Thoracic aorta (tissue), 2 donors: ENCODE data around the gene C1GALT1. TPM values are rescaled to one million over a fixed set of nuclear protein-coding genes. Genes with fewer than 3 reads are reported as not detected.

Source experiments
- ATAC-seq: fragments of 150-250 bp; one replicate; pipeline ENCODE4 v1.8.0; 2017; ENCODE audit warnings: low read depth; ENCODE audit not compliant: insufficient number of reproducible peaks, low FRiP score
- DNase-seq: peaks from one replicate; pipeline ENCODE4 v3.0.0-alpha.2; 2020; ENCODE audit warnings: low spot score
- H3K27ac ChIP-seq, 2 donors: fragments of 200-600 bp; sonication (generic); 1 replicate in 1 of 2; 2 replicates in 1 of 2; pipeline ENCODE4 v1.5.1; 2016; ENCODE audit warnings: mild to moderate bottlenecking in 2 of 2, moderate library complexity in 2 of 2
- H3K27me3 ChIP-seq: fragments of 200-600 bp; sonication (generic); replicated peaks from 2 replicates; pipeline ENCODE4 v1.6.0; 2016; ENCODE audit warnings: mild to moderate bottlenecking; ENCODE audit not compliant: insufficient read depth
- H3K36me3 ChIP-seq: fragments of 200-600 bp; sonication (generic); one replicate; pipeline ENCODE4 v1.5.1; 2016
- H3K4me1 ChIP-seq, 2 donors: fragments of 200-600 bp; sonication (generic); 1 replicate in 1 of 2; 2 replicates in 1 of 2; pipeline versions ENCODE4 v1.5.1 to v1.6.0; 2016; ENCODE audit warnings: low read depth in 2 of 2, mild to moderate bottlenecking in 1 of 2; ENCODE audit not compliant: control insufficient read depth in 1 of 2
- H3K4me3 ChIP-seq: fragments of 200-600 bp; sonication (generic); 2 replicates; pipeline ENCODE4 v1.5.1; 2016; ENCODE audit warnings: mild to moderate bottlenecking
- H3K9me3 ChIP-seq: fragments of 200-600 bp; sonication (generic); 2 replicates; pipeline ENCODE4 v1.5.1; 2016
- total RNA-seq, 2 donors: library from RNA; depleted of rRNA; stranded (reverse); fragments of >200 nt; gene quantifications; one replicate each; pipeline versions ENCODE4 v1.1.0 to v1.2.3, GENCODE V29; 2016
- TF ChIP-seq, protein P1 (sequence below): fragments of 200-600 bp; sonication (generic); IDR thresholded peaks from one replicate; pipeline ENCODE4 v1.5.1; 2019; ENCODE audit warnings: antibody characterized with exemption

The C1GALT1 gene
- total RNA-seq, 2 donors from 2014 or later, result 9.3 to 42.3 TPM

DNA sequence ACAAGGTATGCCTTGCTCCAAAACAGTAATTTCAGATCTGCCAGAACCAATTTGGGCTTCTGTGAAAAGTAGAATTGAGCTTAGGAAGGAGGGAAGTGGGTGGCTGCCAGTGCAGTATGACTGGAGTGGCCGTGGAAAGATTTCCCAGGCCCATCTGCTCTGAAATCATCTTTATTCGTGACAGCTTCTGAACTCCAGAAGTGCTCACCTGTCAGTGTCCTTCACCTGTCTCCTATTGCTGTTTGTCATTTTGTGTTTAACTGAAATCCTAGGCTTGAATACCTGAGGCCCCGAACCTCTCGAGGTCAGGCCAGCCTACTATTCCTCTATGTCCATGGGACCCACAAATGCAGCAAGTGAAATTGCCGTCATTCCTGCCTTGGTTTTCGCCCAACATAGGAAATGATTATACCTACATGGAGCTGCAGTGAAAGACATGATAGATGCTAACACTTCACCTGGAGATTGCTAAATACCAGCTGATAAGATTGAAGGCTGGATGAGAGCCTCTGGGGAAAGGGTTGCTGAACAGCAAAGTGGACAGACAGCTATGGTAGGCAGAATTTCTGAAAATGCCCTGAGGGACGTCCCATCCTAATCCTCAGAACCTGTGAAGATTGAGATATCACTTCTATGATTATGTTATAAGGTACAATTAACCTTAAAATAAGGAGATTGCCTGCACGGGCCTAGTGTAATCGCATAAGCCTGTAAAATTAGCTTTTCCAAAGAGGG is 82.1 kb downstream of the C1GALT1 start:
- ATAC-seq (no peak), DNase-seq (no peak)
- Histone ChIP-seq H3K4me3 (no peak overlapping the region), H3K36me3 (no peaks in the 10 kb centered on the region), H3K4me1 (peaks cover 0 to 9% of the 10 kb centered on the region in 2 donors), H3K9me3 (no peaks in the 10 kb centered on the region), H3K27ac (no peak overlapping the region), H3K27me3 (no peaks in the 10 kb centered on the region)
- TF ChIP-seq, protein P1, sequence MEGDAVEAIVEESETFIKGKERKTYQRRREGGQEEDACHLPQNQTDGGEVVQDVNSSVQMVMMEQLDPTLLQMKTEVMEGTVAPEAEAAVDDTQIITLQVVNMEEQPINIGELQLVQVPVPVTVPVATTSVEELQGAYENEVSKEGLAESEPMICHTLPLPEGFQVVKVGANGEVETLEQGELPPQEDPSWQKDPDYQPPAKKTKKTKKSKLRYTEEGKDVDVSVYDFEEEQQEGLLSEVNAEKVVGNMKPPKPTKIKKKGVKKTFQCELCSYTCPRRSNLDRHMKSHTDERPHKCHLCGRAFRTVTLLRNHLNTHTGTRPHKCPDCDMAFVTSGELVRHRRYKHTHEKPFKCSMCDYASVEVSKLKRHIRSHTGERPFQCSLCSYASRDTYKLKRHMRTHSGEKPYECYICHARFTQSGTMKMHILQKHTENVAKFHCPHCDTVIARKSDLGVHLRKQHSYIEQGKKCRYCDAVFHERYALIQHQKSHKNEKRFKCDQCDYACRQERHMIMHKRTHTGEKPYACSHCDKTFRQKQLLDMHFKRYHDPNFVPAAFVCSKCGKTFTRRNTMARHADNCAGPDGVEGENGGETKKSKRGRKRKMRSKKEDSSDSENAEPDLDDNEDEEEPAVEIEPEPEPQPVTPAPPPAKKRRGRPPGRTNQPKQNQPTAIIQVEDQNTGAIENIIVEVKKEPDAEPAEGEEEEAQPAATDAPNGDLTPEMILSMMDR, result no peak

DNA sequence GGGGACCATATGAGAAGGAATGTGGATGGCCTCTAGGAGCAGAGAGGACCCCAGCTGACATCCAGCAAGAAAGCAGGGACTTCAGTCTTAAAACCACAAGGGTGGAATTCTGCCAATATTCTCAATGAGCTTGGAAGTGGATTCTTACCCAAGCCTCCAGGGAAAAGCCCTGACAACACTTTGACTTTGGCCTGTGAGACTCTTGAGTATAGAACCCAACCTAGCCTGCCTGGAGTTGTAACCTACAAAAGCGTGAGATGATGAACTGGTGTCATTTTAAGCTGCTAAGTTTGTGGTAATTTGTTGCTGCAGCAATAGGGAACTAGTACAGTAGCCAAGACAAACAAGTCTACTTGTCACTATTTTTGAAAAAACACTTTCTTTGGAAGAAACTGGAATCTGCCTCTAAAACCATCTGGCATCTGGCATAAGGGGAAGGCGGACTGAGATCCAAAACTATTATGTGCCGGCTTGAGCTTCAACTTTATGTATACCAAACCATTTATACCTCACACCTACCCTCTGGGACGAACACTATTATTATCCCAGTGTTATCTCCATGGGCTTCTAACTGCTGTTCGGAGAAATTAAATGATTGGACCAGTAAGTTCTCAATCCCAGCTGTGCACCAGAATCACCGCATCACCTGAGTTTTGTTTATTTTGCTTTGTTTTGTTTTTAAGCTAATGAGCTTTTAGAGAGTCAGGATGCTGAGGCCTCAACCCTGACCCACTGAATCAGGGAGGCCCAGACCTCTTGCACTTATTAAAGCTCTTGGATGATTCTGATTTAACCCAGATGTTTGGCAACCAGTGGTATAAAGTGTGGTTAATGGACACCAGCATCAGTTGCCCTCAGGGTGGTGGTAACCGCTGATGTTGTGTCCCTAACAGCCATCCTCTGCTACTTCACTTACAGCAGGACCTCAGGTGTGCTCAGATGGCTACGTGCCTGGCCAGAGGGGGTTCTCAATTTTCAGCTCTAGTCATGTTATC is 83.0 kb downstream of the C1GALT1 start:
- no peaks in the 10 kb centered on the region for H3K9me3 ChIP-seq
- H3K27ac ChIP-seq, result no peak overlapping the region
- peaks cover 0 to 9% of the 10 kb centered on the region in 2 donors for H3K4me1 ChIP-seq
- no peaks in the 10 kb centered on the region for H3K27me3 ChIP-seq
- no peak overlapping the region for H3K4me3 ChIP-seq
- H3K36me3 ChIP-seq, result no peaks in the 10 kb centered on the region
- DNase-seq, result no peak
- no peak for ATAC-seq
- TF ChIP-seq, protein P1, result no peak

DNA sequence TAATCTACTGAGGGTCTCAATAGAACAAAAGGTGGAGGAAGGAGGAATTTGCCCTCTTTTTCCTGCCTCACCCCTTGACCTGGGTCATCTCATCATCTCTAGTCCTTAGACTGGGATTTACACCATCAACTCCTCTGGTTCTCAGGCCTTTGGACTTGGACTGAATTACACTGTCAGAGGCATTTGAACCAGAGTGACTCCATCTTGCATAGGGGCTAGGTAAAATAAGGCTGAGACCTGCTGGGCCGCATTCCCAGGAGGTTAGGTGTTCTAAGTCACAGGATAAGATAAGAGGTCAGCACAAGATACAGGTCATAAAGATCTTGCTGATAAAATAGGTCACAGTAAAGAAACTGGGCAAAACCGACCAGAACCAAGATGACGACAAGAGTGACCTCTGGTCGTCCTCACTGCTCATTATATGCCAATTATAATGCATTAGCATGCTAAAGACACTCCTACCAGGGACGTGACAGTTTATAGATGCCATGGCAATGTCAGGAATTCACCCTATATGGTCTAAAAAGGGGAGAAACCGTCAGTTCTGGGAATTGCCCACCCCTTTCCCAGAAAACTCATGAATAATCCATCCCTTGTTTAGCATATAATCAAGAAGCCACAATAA is 84.0 kb downstream of the C1GALT1 start:
- Histone ChIP-seq H3K4me1 (peaks cover 0 to 9% of the 10 kb centered on the region in 2 donors), H3K4me3 (no peak overlapping the region), H3K27me3 (no peaks in the 10 kb centered on the region), H3K27ac (no peak overlapping the region), H3K9me3 (no peaks in the 10 kb centered on the region), H3K36me3 (no peaks in the 10 kb centered on the region)
- DNase-seq (no peak), ATAC-seq (no peak)
- TF ChIP-seq, protein P1, result no peak

DNA sequence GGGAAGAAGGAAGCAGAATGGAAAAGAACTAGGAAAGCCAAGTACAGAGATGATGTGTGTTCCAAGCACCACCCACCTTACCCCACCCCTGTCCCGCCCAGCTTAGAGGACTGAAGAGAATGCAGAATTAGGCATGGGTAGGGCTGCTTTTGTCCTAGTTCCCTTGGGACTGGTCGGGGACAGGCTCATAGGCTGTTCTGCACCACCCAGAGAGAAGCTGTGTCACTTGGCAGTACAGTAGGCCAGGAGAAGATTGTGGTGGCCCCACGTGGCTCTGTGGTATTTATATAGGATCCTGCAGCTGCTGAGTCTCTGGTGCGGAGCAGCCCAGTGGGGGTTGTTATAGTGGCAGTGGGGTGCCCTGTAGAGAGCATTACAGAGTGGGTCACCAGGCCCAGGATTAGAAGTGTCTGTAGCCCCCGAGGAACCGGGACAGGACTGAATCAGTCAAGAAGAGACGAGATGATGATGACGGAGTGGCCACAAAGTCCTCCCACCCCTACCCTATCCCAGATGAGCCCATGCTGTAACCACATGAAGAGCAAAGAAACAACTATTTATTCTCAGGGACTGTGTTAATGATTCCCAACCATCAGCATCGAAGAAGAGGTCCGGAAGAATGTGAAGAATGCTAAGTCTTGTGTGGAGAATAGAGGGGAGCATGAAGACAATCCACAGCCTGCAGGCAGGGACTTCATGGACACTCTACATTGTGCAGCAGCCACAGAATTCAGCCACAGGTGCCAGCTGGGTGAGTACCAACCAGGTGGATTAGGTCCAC is 88.9 kb downstream of the C1GALT1 start:
- H3K4me1 ChIP-seq, result no peaks in the 10 kb centered on the region
- H3K9me3 ChIP-seq, result no peaks in the 10 kb centered on the region
- TF ChIP-seq, protein P1, result no peak
- ATAC-seq (no peak), DNase-seq (no peak)
- H3K36me3 ChIP-seq, result no peaks in the 10 kb centered on the region
- no peak overlapping the region for H3K27ac ChIP-seq
- no peaks in the 10 kb centered on the region for H3K27me3 ChIP-seq
- no peak overlapping the region for H3K4me3 ChIP-seq
